ENCODE measurements around the gene C1orf50. TPM values are rescaled to one million over a fixed set of nuclear protein-coding genes. Genes with fewer than 3 reads are reported as not detected.

Gene C1orf50
- total RNA-seq, 1 donor from 2014 or later, result 7.2 TPM

- intact Hi-C loops (cut with micrococcal nuclease), result no loop called here
Measured at GRCh38 chr1:42758641-42759040, 8.4 kb upstream of the C1orf50 start.

GRCh38 chr1:42759114-42759513 lies 7.9 kb upstream of the C1orf50 start:
- intact Hi-C loops (cut with micrococcal nuclease), result no loop called here

- intact Hi-C loops (cut with micrococcal nuclease), result loop anchor here (10.0 kb wide), 1 partner anchor 1183 kb away; the partner anchor contains the start of gene IPO13
Measured at GRCh38 chr1:42761567-42761966, 5.5 kb upstream of the C1orf50 start.

- intact Hi-C loops (cut with micrococcal nuclease), result loop anchor here (10.0 kb wide), 1 partner anchor 1183 kb away; the partner anchor contains the start of gene IPO13
Measured at GRCh38 chr1:42762269-42762668, 4.8 kb upstream of the C1orf50 start.

GRCh38 chr1:42765269-42765668 lies 1.8 kb upstream of the C1orf50 start:
- intact Hi-C loops (cut with micrococcal nuclease), result loop anchor here (5.0 to 10.0 kb wide), 2 partner anchors 1180 to 1867 kb away; partner anchors contain the start of gene IPO13

DNA sequence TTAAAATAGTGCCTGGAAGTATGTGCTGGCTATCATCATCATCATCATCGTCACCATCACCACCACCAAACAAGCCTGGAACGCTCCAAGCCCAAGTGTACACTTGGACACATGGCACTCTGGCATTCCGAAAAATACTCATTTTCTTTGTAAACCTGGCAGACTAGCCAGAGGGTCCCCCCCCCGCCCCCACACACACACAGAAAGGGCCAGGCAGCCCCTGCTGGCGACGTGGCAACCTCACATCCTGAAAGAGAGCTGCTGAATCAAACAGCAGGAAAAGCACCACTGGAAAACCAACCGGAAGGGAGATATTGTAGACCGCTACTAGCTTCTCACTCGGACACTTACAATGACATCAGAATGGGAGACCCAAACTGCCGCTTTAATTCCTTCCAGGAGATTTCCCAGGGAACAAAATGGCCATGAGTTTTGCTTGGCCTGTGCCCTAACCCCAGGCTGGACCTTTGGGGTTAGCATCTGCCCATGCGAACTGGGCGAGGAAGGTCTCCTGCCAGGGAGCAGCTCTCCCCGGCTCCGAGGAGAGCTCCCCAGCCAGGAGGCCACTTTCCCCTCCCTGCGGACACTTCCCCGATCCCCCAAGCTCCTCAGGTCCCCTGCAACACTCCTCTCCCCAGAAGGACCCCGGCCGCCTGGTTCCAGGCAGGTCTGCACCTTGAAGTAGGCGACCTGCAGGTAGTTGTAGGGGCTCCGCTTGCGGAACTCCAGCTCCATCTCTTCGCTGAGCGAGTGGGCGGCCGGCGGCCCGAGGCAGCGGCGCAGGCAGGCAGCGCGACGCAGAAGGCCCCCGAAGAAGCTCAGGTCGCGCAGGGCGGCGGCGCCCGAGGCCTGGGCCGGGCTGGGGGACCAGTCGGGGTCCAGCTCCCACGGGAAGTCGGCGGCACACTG lies 963 bp upstream of the C1orf50 start:
- intact Hi-C loops (cut with micrococcal nuclease), result loop anchor here (2.0 to 10.0 kb wide), 7 partner anchors 431 to 1866 kb away; partner anchors contain the start of genes CDC20, ELOVL1, FOXJ3 and IPO13

- intact Hi-C loops (cut with micrococcal nuclease), result loop anchor here (1.0 to 10.0 kb wide), 19 partner anchors 10 to 1865 kb away; partner anchors contain the start of genes CCDC30, CDC20, CFAP57 and EBNA1BP2
Measured at GRCh38 chr1:42767510-42768000, 506 bp downstream of the C1orf50 start.

- intact Hi-C loops (cut with micrococcal nuclease), result loop anchor here (5.0 to 10.0 kb wide), 2 partner anchors 1177 to 1864 kb away; partner anchors contain the start of gene IPO13
Measured at GRCh38 chr1:42768172-42768571, 1.1 kb downstream of the C1orf50 start.

GRCh38 chr1:42769811-42770210 lies 2.8 kb downstream of the C1orf50 start:
- intact Hi-C loops (cut with micrococcal nuclease), result loop anchor here (5.0 to 10.0 kb wide), 2 partner anchors 1175 to 1862 kb away; partner anchors contain the start of gene IPO13

GRCh38 chr1:42773420-42773819 lies 6.4 kb downstream of the C1orf50 start:
- intact Hi-C loops (cut with micrococcal nuclease), result no loop called here

DNA sequence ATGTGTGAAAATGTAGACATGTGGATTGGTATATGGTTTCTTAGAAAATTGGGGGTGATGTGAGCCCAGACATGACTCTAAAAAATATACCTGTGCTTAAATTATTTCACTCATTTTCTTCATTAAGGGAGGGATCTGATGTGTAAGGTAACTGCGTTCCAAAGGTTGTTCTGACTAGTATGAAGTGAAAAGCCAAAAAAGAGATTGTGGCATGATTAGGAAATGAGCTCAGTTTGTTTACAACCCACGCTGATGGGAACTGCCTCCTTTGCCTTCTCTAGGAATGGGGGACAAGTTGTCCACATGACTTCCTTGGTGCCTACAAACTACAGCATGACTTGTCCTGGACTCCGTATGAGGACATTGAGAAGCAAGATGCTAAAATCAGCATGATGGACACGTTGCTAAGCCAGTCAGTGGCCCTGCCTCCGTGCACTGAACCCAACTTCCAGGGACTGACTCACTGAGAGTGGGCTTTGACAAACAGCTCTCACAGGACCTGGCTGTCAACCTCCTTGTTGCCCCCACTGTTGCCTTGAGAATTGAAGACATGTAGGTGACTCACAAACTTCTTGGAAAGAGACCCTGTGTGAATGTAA lies 8.0 kb downstream of the C1orf50 start:
- intact Hi-C loops (cut with micrococcal nuclease), result no loop called here

DNA sequence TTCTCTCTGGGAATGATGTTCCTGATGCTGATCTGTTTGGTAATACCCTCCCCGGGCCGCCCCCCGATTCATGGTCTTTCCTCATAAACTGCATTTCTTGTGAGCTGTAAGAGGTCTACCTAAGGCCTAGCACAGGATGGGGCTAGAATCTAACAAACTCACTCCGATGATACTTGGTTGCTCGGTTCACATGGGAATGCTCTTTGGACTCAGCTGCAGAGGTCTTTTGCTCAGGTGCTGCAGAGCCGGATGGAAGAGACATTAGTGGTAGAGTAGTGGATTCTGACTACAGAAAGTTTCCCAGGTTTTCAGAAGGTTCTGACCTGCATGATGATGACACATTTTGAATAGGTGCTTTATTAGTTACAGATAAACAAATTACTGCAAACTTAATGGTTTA lies 9.5 kb downstream of the C1orf50 start:
- intact Hi-C loops (cut with micrococcal nuclease), result no loop called here

DNA sequence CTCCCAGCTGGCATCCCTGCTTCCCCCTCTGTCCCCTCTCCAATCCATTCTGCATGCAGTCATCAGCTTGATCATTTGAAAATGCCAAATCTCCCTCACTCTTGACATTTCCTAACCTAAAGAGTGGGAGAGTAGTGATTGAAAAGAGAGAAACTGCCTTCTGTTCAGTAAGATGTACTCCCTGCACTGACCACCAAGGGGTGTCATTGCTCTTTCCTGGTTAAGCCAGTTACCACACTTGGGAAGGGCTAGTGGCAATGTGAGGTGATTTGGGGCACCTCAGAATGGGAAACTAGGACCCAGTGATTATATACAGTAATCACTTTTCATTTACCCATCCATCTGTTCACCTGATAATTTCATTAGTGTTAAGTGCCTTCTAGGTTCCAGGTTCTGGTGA lies 10.8 kb downstream of the C1orf50 start:
- intact Hi-C loops (cut with micrococcal nuclease), result loop anchor here (1.0 kb wide), 1 partner anchor 295 kb away; no protein-coding TSS in a partner anchor

- intact Hi-C loops (cut with micrococcal nuclease), result no loop called here
Measured at GRCh38 chr1:42779725-42780124, 12.7 kb downstream of the C1orf50 start.

DNA sequence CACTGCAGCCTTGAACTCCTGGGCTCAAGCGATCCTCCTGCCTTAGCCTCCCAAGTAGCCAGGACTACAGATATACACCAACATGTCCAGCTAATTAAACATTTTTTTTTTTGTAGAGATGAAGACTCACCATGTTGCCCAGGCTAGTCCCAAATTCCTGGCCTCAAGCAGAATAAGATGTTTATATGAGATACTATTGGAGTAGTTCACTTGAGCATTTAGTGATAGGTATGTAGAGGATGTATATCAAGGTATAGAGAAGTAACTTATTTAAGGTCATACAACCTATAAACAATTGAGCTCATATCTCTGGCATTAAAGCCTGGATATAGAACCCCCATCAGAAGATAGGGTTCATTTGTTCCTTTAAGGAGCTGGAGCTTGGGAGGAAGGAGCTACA lies 13.1 kb downstream of the C1orf50 start:
- intact Hi-C loops (cut with micrococcal nuclease), result no loop called here

- intact Hi-C loops (cut with micrococcal nuclease), result no loop called here
Measured at GRCh38 chr1:42783092-42783491, 16.0 kb downstream of the C1orf50 start.

- intact Hi-C loops (cut with micrococcal nuclease), result loop anchor here (2.0 kb wide), 1 partner anchor 32 kb away; the partner anchor contains the start of genes ERMAP and SVBP
Measured at GRCh38 chr1:42784547-42784945, 17.5 kb downstream of the C1orf50 start.

DNA sequence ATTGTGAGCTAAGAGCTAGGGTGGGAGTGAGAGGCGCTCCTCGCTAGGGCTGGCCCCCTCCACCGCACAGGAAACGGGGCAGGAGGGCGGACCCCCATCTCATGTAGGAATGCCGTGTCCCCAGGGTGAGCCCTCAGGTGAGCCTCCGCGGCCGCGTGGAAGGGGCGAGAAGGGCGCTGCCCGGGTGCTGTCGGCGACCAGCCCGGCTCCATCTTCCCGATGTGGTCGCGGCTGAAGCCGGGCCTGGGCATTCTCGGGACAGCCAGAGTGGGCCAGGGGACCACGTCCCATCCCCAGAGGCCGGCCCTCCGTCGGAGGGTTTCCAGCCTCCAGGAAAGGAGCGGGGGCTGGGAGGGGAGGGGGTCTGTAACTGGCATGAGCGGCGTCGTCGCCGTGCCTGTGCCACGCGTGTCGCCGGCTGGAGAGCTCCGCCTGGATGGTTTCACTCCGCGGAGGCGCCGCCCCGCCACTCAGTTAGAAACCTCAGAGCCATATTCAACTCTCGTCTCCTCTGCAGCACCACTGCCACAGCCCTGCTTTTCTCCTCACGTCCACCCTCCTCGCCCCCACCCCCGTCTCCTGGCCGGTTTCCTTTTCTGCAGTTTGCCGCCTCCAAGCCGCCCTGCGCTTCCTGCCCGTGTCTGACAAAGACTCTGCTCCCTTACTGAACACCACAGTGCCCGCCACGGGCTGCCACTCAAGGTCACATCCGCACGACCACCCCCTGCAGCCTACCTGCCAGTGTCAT lies 18.1 kb downstream of the C1orf50 start, which contains the start of gene TMEM269:
Gene TMEM269 (plus strand): TSS at position 46 of the 748 bp plus-strand sequence. CDS start 4,903 bp downstream, outside the sequence.
- intact Hi-C loops (cut with micrococcal nuclease), result loop anchor here (1.0 to 2.0 kb wide), 2 partner anchors 18 to 32 kb away; partner anchors contain the start of genes C1orf50, ERMAP, P3H1 and SVBP

GRCh38 chr1:42786097-42786496 lies 19.0 kb downstream of the C1orf50 start:
- intact Hi-C loops (cut with micrococcal nuclease), result no loop called here

DNA sequence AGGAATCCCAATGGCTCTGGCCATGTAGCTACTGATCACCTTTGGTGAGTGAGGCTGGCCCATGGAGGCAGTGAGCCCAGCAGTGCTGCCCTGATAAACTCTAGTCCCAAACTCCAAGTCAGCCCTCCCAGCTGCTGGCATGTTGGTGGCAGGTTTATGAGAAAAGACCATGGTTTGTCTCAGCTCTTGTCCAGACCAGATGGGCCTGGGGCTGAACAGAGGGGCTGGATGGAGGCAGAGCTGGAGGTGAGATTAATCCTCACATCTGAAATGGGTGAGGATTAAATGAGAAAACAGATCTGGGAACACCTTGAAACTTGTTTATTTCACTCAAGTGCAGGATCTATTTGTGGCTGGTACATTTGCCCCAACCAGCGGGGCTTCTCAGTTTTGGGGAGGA lies 21.0 kb downstream of the C1orf50 start:
- intact Hi-C loops (cut with micrococcal nuclease), result no loop called here

DNA sequence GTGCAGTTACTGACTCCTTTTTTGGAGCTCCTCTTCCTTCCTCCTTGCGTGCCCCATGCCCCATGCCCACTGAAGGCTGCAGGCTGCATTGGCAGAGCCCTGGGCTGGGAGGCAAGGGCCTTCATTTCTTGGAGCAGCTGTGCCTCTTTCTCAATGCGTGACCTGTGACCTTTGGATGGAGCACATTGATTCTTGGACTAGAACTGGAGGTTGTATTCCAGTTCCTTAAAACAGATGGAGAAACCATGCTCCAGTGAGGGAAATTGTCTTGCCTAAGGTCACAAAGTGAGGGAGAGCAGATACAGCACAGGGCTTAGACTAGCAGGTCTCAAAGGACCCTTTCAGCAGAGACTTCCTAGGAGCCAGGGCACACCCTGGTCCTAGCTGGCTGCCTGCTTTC lies 26.8 kb downstream of the C1orf50 start:
- intact Hi-C loops (cut with micrococcal nuclease), result no loop called here
